ENCODE results near the gene CENPK.
"Not testable (repeated sequence)": the region's sequence is repeated elsewhere in the genome, so short reads cannot be mapped to it uniquely, and the experiment has no call there.

Gene CENPK

GRCh38 chr5:65562731-65563701 lies at the start of gene CENPK, which contains the start of gene PPWD1:
Gene CENPK, minus strand, starts transcription at chr5:65563168. Its CDS starts 8,261 bp downstream, at chr5:65554907.
Gene PPWD1, plus strand, starts transcription at chr5:65563296. Its CDS starts 15 bp downstream, at chr5:65563311.
- peak; percentile 95 to 96 for DNase-seq

GRCh38 chr5:65612298-65612907 lies 49.4 kb upstream of the CENPK start:
- no peak for DNase-seq

GRCh38 chr5:65611524-65611923 lies 48.6 kb upstream of the CENPK start:
- no peak for DNase-seq

- not testable (repeated sequence) for DNase-seq
Observed at GRCh38 chr5:65601761-65602160, 38.8 kb upstream of the CENPK start.

- DNase-seq: no peak
Observed at GRCh38 chr5:65588694-65589093, 25.7 kb upstream of the CENPK start.

GRCh38 chr5:65577141-65577540 lies 14.2 kb upstream of the CENPK start:
- no peak for DNase-seq

GRCh38 chr5:65570598-65571226 lies 7.7 kb upstream of the CENPK start:
- no peak for DNase-seq

GRCh38 chr5:65566505-65566904 lies 3.5 kb upstream of the CENPK start:
- no peak for DNase-seq

GRCh38 chr5:65563777-65564176 lies 809 bp upstream of the CENPK start:
- no peak for DNase-seq

- DNase-seq: no peak
Observed at GRCh38 chr5:65556718-65557117, 6.2 kb downstream of the CENPK start.

- no peak for DNase-seq
Observed at GRCh38 chr5:65556181-65556580, 6.8 kb downstream of the CENPK start.

- DNase-seq: no peak
Observed at GRCh38 chr5:65555287-65555686, 7.7 kb downstream of the CENPK start.

- DNase-seq: no peak
Observed at GRCh38 chr5:65553941-65554340, 9.0 kb downstream of the CENPK start.

GRCh38 chr5:65548281-65548680 lies 14.7 kb downstream of the CENPK start:
- DNase-seq: no peak

GRCh38 chr5:65546141-65546540 lies 16.8 kb downstream of the CENPK start:
- no peak for DNase-seq

- DNase-seq: no peak
Observed at GRCh38 chr5:65544473-65544872, 18.5 kb downstream of the CENPK start.

GRCh38 chr5:65539827-65540226 lies 23.1 kb downstream of the CENPK start:
- no peak for DNase-seq

- no peak for DNase-seq
Observed at GRCh38 chr5:65535529-65535987, 27.4 kb downstream of the CENPK start.

- DNase-seq: no peak
Observed at GRCh38 chr5:65530904-65531303, 32.1 kb downstream of the CENPK start.

- DNase-seq: no peak
Observed at GRCh38 chr5:65525726-65526125, 37.2 kb downstream of the CENPK start.

GRCh38 chr5:65512170-65512937 lies 50.6 kb downstream of the CENPK start:
- DNase-seq: no peak

GRCh38 chr5:65508978-65509377 lies 54.0 kb downstream of the CENPK start:
- no peak for DNase-seq

- no peak for DNase-seq
Observed at GRCh38 chr5:65506961-65507360, 56.0 kb downstream of the CENPK start.
